K562 (cell line): ENCODE data around the gene MYLK2. TPM values are rescaled to one million over a fixed set of nuclear protein-coding genes. Genes with fewer than 3 reads are reported as not detected.

Experiments
- ERF ChIP-seq: fragments of 450-650 bp; formaldehyde crosslinking; IDR thresholded peaks from 2 replicates; pipeline ENCODE4 v1.4.0; 2020; ENCODE audit warnings: mild to moderate bottlenecking, mixed read lengths
- GABPB1 ChIP-seq: sonication (generic); formaldehyde crosslinking; IDR thresholded peaks from 2 replicates; pipeline ENCODE4 v1.8.0; 2022; ENCODE audit warnings: mild to moderate bottlenecking, missing genetic modification reagents
- MAZ ChIP-seq, 2 experiments: fragments of 450-650 bp in 1 of 2; sonication (generic) in 1 of 2; formaldehyde crosslinking; IDR thresholded peaks in 1 of 2; conservative IDR thresholded peaks in 1 of 2; 2 replicates each; pipeline versions ENCODE4 v1.4.0 to v1.5.0; 2020; ENCODE audit warnings: mild to moderate bottlenecking in 1 of 2, missing genetic modification reagents in 1 of 2
- NCOR1 ChIP-seq: fragments of 450-650 bp; IDR thresholded peaks from 2 replicates; pipeline ENCODE4 v1.6.1; 2016; ENCODE audit warnings: mild to moderate bottlenecking, moderate library complexity
- RFX1 ChIP-seq: fragments of 450-650 bp; IDR thresholded peaks from 2 replicates; pipeline ENCODE4 v1.6.1; 2016; ENCODE audit warnings: mild to moderate bottlenecking, moderate library complexity
- SIN3A ChIP-seq, 2 experiments: fragments of 150-350 bp in 1 of 2; IDR thresholded peaks; 2 replicates each; pipeline ENCODE4 v1.6.1; 2011 to 2016; ENCODE audit warnings: borderline replicate concordance in 2 of 2, low read depth in 2 of 2, low read length in 2 of 2, mild to moderate bottlenecking in 2 of 2, moderate library complexity in 2 of 2; ENCODE audit not compliant: control insufficient read depth in 1 of 2
- ZNF41 ChIP-seq: fragments of 250-450 bp; sonication (Bioruptor Pico); conservative IDR thresholded peaks from 2 replicates; pipeline ENCODE4 v1.4.0; 2020; ENCODE audit warnings: mild to moderate bottlenecking
- ZNF707 ChIP-seq: fragments of 250-450 bp; sonication (Bioruptor Pico); conservative IDR thresholded peaks from 2 replicates; pipeline ENCODE4 v1.8.0; 2022; ENCODE audit warnings: inconsistent platforms, mild to moderate bottlenecking, moderate library complexity
- polyA plus RNA-seq, 8 experiments: library from polyadenylated mRNA; depleted of rRNA in 4 of 8; stranded (reverse) in 5 of 8; unstranded in 3 of 8; fragments of >200 nt; fragmentation: Nextera tagmentation in 2 of 8; fragmentation: Illumina TruSeq in 1 of 8; extraction: Ambion mirVana in 2 of 8; extraction: Trizol in 1 of 8; gene quantifications; 2 replicates each; pipeline versions ENCODE4 v1.2.1 to v1.2.3, GENCODE V29; 2011 to 2014; ENCODE audit warnings: inconsistent platforms in 1 of 8, missing spikeins in 1 of 8
- total RNA-seq, 7 experiments: library from RNA; depleted of rRNA in 6 of 7; stranded (reverse); fragments of >200 nt in 6 of 7; fragmentation: Illumina TruSeq in 2 of 7; extraction: Trizol in 2 of 7; gene quantifications; 2 replicates each; pipeline versions ENCODE4 v1.2.1 to v1.2.3, GENCODE V29; 2011 to 2021; ENCODE audit warnings: low replicate concordance in 1 of 7
- TF ChIP-seq, protein P1 (sequence below): fragments of 450-650 bp; IDR thresholded peaks from 2 replicates; pipeline ENCODE4 v1.6.1; 2016; ENCODE audit warnings: mild to moderate bottlenecking, moderate library complexity
- TF ChIP-seq, protein P2 (sequence below): fragments of 450-650 bp; IDR thresholded peaks from one replicate; pipeline ENCODE4 v1.6.1; 2018; ENCODE audit warnings: mild to moderate bottlenecking, moderate library complexity; ENCODE audit not compliant: partially characterized antibody
- TF ChIP-seq, protein P3 (sequence below), 2 experiments: fragments of 450-650 bp; conservative IDR thresholded peaks; 2 replicates each; pipeline ENCODE4 v1.6.1; 2017; ENCODE audit warnings: mild to moderate bottlenecking in 2 of 2, moderate library complexity in 2 of 2

Gene MYLK2
- total and polyA plus RNA-seq, 9 of the 15 experiments (the other 6 are each of a cell fraction or from before 2014, with no cell fraction given): 0.07 to 0.53 (median 0.18) TPM; not detected in 2

DNA sequence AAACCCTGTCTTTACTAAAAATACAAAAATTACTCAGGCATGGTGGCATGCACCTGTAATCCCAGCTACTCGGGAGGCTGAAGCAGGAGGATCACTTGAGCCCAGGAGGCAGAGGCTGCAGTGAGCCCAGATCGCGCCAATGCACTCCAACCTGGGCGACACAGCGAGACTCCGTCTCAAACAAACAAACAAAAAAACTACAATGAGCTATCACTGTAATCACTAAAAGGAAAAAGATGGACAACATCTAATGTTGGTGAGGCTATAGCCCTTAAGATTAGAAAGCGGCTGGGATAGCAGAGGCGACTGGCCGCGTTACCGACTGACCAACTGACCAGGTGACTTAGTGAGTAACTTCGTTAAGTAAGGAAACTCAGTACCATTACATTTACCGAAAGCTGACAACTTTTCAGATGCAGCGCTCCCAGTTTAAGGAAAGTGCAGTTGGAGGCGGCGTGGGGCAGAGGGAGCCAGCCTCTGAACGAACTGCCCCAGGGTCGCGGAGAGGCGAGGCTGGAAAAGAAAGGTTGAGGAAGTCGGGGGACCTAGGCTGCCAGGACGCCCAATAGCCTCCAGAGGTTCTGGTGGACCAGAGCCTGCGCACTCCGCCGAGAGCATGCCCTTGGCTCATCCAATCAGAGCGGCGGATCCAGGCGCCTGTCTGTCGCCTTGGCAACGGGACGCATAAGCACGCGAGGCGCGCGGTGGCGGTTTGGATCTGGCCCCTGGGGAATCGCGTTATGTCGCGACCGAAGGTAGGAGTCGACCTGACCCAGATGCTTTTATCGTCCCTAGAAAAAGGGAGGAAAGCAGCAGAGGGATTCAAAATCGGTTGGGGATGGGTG is 60.2 kb downstream of the MYLK2 start (continued):
- TF ChIP-seq NCOR1: 0 out of 2 replicates have a peak, but pooled peaks have one; percentile 12
- peak; percentile 99 for TF ChIP-seq RFX1
- TF ChIP-seq MAZ (CRISPR knock-in tag; conservative IDR thresholded peaks at IDR 0.05 in 1 of 2, IDR thresholded peaks at IDR 0.05 in 1 of 2): peak in 1 of 2 experiments; percentile 58; a peak in 3 of 4 replicates
- TF ChIP-seq, protein P1, sequence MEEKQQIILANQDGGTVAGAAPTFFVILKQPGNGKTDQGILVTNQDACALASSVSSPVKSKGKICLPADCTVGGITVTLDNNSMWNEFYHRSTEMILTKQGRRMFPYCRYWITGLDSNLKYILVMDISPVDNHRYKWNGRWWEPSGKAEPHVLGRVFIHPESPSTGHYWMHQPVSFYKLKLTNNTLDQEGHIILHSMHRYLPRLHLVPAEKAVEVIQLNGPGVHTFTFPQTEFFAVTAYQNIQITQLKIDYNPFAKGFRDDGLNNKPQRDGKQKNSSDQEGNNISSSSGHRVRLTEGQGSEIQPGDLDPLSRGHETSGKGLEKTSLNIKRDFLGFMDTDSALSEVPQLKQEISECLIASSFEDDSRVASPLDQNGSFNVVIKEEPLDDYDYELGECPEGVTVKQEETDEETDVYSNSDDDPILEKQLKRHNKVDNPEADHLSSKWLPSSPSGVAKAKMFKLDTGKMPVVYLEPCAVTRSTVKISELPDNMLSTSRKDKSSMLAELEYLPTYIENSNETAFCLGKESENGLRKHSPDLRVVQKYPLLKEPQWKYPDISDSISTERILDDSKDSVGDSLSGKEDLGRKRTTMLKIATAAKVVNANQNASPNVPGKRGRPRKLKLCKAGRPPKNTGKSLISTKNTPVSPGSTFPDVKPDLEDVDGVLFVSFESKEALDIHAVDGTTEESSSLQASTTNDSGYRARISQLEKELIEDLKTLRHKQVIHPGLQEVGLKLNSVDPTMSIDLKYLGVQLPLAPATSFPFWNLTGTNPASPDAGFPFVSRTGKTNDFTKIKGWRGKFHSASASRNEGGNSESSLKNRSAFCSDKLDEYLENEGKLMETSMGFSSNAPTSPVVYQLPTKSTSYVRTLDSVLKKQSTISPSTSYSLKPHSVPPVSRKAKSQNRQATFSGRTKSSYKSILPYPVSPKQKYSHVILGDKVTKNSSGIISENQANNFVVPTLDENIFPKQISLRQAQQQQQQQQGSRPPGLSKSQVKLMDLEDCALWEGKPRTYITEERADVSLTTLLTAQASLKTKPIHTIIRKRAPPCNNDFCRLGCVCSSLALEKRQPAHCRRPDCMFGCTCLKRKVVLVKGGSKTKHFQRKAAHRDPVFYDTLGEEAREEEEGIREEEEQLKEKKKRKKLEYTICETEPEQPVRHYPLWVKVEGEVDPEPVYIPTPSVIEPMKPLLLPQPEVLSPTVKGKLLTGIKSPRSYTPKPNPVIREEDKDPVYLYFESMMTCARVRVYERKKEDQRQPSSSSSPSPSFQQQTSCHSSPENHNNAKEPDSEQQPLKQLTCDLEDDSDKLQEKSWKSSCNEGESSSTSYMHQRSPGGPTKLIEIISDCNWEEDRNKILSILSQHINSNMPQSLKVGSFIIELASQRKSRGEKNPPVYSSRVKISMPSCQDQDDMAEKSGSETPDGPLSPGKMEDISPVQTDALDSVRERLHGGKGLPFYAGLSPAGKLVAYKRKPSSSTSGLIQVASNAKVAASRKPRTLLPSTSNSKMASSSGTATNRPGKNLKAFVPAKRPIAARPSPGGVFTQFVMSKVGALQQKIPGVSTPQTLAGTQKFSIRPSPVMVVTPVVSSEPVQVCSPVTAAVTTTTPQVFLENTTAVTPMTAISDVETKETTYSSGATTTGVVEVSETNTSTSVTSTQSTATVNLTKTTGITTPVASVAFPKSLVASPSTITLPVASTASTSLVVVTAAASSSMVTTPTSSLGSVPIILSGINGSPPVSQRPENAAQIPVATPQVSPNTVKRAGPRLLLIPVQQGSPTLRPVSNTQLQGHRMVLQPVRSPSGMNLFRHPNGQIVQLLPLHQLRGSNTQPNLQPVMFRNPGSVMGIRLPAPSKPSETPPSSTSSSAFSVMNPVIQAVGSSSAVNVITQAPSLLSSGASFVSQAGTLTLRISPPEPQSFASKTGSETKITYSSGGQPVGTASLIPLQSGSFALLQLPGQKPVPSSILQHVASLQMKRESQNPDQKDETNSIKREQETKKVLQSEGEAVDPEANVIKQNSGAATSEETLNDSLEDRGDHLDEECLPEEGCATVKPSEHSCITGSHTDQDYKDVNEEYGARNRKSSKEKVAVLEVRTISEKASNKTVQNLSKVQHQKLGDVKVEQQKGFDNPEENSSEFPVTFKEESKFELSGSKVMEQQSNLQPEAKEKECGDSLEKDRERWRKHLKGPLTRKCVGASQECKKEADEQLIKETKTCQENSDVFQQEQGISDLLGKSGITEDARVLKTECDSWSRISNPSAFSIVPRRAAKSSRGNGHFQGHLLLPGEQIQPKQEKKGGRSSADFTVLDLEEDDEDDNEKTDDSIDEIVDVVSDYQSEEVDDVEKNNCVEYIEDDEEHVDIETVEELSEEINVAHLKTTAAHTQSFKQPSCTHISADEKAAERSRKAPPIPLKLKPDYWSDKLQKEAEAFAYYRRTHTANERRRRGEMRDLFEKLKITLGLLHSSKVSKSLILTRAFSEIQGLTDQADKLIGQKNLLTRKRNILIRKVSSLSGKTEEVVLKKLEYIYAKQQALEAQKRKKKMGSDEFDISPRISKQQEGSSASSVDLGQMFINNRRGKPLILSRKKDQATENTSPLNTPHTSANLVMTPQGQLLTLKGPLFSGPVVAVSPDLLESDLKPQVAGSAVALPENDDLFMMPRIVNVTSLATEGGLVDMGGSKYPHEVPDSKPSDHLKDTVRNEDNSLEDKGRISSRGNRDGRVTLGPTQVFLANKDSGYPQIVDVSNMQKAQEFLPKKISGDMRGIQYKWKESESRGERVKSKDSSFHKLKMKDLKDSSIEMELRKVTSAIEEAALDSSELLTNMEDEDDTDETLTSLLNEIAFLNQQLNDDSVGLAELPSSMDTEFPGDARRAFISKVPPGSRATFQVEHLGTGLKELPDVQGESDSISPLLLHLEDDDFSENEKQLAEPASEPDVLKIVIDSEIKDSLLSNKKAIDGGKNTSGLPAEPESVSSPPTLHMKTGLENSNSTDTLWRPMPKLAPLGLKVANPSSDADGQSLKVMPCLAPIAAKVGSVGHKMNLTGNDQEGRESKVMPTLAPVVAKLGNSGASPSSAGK: peak; percentile 53; the same call in 1 of the 2 replicates
- TF ChIP-seq ERF (CRISPR knock-in tag): 0 out of 2 replicates have a peak, but pooled peaks have one; percentile 58
- TF ChIP-seq SIN3A (IDR thresholded peaks at IDR 0.05; ENCODE audit: borderline replicate concordance in 2 of 2, control insufficient read depth in 1 of 2, low read depth in 2 of 2, low read length in 2 of 2): peak; percentile 93 to 99
- TF ChIP-seq, protein P2, sequence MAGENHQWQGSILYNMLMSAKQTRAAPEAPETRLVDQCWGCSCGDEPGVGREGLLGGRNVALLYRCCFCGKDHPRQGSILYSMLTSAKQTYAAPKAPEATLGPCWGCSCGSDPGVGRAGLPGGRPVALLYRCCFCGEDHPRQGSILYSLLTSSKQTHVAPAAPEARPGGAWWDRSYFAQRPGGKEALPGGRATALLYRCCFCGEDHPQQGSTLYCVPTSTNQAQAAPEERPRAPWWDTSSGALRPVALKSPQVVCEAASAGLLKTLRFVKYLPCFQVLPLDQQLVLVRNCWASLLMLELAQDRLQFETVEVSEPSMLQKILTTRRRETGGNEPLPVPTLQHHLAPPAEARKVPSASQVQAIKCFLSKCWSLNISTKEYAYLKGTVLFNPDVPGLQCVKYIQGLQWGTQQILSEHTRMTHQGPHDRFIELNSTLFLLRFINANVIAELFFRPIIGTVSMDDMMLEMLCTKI: no peak
- no peak for TF ChIP-seq ZNF707 (CRISPR knock-in tag)
- no peak for TF ChIP-seq ZNF41 (CRISPR knock-in tag)
- TF ChIP-seq GABPB1 (CRISPR knock-in tag): peak; percentile 49; the same call in 1 of the 2 replicates
- TF ChIP-seq, protein P3, sequence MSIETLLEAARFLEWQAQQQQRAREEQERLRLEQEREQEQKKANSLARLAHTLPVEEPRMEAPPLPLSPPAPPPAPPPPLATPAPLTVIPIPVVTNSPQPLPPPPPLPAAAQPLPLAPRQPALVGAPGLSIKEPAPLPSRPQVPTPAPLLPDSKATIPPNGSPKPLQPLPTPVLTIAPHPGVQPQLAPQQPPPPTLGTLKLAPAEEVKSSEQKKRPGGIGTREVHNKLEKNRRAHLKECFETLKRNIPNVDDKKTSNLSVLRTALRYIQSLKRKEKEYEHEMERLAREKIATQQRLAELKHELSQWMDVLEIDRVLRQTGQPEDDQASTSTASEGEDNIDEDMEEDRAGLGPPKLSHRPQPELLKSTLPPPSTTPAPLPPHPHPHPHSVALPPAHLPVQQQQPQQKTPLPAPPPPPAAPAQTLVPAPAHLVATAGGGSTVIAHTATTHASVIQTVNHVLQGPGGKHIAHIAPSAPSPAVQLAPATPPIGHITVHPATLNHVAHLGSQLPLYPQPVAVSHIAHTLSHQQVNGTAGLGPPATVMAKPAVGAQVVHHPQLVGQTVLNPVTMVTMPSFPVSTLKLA (conservative IDR thresholded peaks at IDR 0.05): peak; percentile 99
